Uterus (tissue), 4 donors: ENCODE data around the gene POLR3E. TPM values are rescaled to one million over a fixed set of nuclear protein-coding genes. Genes with fewer than 3 reads are reported as not detected.

Source experiments
- DNase-seq, 2 donors: peaks; one replicate each; pipeline ENCODE4 v3.0.0-alpha.2; 2019 to 2020
- H3K27ac ChIP-seq, 2 donors: fragments of 200-600 bp; sonication (generic); 1 replicate in 1 of 2; 2 replicates in 1 of 2; pipeline ENCODE4 v1.5.1; 2016 to 2018
- H3K27me3 ChIP-seq, 2 donors: fragments of 200-600 bp; sonication (generic); one replicate each; pipeline ENCODE4 v1.5.1; 2018 to 2019; ENCODE audit warnings: control low read depth in 1 of 2
- H3K36me3 ChIP-seq, 2 donors: fragments of 200-600 bp; sonication (generic); one replicate each; pipeline ENCODE4 v1.5.1; 2019; ENCODE audit warnings: control low read depth in 1 of 2
- H3K4me1 ChIP-seq, 2 donors: fragments of 200-600 bp; sonication (generic); one replicate each; pipeline ENCODE4 v1.5.1; 2018 to 2019; ENCODE audit warnings: control low read depth in 1 of 2
- H3K4me3 ChIP-seq, 2 donors: fragments of 200-600 bp; sonication (generic); 1 replicate in 1 of 2; 2 replicates in 1 of 2; pipeline ENCODE4 v1.5.1; 2018 to 2019; ENCODE audit warnings: mild to moderate bottlenecking in 1 of 2
- H3K9me3 ChIP-seq, 2 donors: fragments of 200-600 bp; sonication (generic); one replicate each; pipeline ENCODE4 v1.5.1; 2019; ENCODE audit warnings: control low read depth in 1 of 2
- POLR2A ChIP-seq, 2 donors: fragments of 450-650 bp; IDR thresholded peaks; one replicate each; pipeline ENCODE4 v1.6.1; 2016; ENCODE audit warnings: antibody characterized with exemption in 2 of 2, mild to moderate bottlenecking in 1 of 2, moderate library complexity in 1 of 2
- intact Hi-C: fragments of 100-400 bp; cut with DNase I; formaldehyde crosslinking; loops from one replicate; pipeline ENCODE4 v1.15.1; 2023; ENCODE audit warnings: low total_unique reads
- total RNA-seq, 4 donors: library from RNA; depleted of rRNA in 3 of 4; stranded (reverse); fragments of >200 nt in 3 of 4; gene quantifications; one replicate each; pipeline versions ENCODE4 v1.1.0 to v1.2.4, GENCODE V29; 2014 to 2023
- TF ChIP-seq, protein P1 (sequence below), 4 experiments: fragments of 200-600 bp in 2 of 4; fragments of 450-650 bp in 2 of 4; sonication (generic) in 2 of 4; IDR thresholded peaks; one replicate each; pipeline ENCODE4 v1.5.1; 2016 to 2019; ENCODE audit warnings: antibody characterized with exemption in 4 of 4, mild to moderate bottlenecking in 2 of 4, moderate library complexity in 1 of 4
- donor health status: DM: yes; HTN: yes; CAD: no.

Gene POLR3E
- total RNA-seq, 4 donors from 2014 or later = 45.1 to 179 (median 64.5) TPM

GRCh38 chr16:22379656-22380055, 82.4 kb downstream of the POLR3E start:
- intact Hi-C loops = no loop called here
- no peak for TF ChIP-seq POLR2A (IDR thresholded peaks at IDR 0.05)
- TF ChIP-seq, protein P1, sequence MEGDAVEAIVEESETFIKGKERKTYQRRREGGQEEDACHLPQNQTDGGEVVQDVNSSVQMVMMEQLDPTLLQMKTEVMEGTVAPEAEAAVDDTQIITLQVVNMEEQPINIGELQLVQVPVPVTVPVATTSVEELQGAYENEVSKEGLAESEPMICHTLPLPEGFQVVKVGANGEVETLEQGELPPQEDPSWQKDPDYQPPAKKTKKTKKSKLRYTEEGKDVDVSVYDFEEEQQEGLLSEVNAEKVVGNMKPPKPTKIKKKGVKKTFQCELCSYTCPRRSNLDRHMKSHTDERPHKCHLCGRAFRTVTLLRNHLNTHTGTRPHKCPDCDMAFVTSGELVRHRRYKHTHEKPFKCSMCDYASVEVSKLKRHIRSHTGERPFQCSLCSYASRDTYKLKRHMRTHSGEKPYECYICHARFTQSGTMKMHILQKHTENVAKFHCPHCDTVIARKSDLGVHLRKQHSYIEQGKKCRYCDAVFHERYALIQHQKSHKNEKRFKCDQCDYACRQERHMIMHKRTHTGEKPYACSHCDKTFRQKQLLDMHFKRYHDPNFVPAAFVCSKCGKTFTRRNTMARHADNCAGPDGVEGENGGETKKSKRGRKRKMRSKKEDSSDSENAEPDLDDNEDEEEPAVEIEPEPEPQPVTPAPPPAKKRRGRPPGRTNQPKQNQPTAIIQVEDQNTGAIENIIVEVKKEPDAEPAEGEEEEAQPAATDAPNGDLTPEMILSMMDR (IDR thresholded peaks at IDR 0.05) = no peak
- H3K4me3 ChIP-seq = no peak overlapping the region

DNA sequence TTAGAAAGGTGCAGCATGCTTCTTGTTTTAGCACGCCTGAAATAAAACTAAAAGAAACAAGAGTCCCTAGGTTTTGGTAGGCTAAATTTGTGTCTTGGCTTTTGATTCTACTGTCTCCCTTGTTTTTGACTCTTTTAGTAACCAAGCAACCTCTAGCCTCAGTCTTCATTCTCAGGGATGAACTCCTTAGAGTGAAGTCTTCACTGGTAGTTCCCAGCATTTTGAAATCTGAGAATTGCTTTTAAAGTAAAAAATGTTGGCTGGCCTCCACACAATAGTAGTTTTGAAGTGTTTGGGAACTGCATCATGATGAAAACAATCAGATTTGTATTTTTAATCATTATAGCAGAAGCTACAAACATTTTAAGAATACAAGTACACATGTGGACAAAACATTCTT, 83.3 kb downstream of the POLR3E start:
- TF ChIP-seq, protein P1 (IDR thresholded peaks at IDR 0.05) = no peak
- DNase-seq = no peak
- intact Hi-C loops = no loop called here
- no peaks in the 10 kb centered on the region for H3K36me3 ChIP-seq
- no peak overlapping the region for H3K4me3 ChIP-seq
- H3K27me3 ChIP-seq = no peaks in the 10 kb centered on the region
- no peaks in the 10 kb centered on the region for H3K9me3 ChIP-seq
- H3K27ac ChIP-seq = no peak overlapping the region
- H3K4me1 ChIP-seq = no peaks in the 10 kb centered on the region

More at GRCh38 chr16:22379656-22380055, 82.4 kb downstream of the POLR3E start:
- Histone ChIP-seq H3K9me3 (no peaks in the 10 kb centered on the region), H3K4me1 (no peaks in the 10 kb centered on the region), H3K27ac (no peak overlapping the region), H3K36me3 (no peaks in the 10 kb centered on the region), H3K27me3 (no peaks in the 10 kb centered on the region)
- no peak for DNase-seq

GRCh38 chr16:22381392-22381791, 84.2 kb downstream of the POLR3E start:
- no peak overlapping the region for H3K4me3 ChIP-seq
- TF ChIP-seq, protein P1 (IDR thresholded peaks at IDR 0.05) = no peak
- no peak for TF ChIP-seq POLR2A (IDR thresholded peaks at IDR 0.05)
- intact Hi-C loops = no loop called here
- H3K9me3 ChIP-seq = no peaks in the 10 kb centered on the region
- no peaks in the 10 kb centered on the region for H3K27me3 ChIP-seq
- no peaks in the 10 kb centered on the region for H3K4me1 ChIP-seq
- H3K36me3 ChIP-seq = no peaks in the 10 kb centered on the region
- no peak overlapping the region for H3K27ac ChIP-seq
- no peak for DNase-seq

- H3K4me1 ChIP-seq = no peaks in the 10 kb centered on the region
- no peak overlapping the region for H3K4me3 ChIP-seq
- no peak for DNase-seq
- TF ChIP-seq, protein P1 (IDR thresholded peaks at IDR 0.05) = no peak
- TF ChIP-seq POLR2A (IDR thresholded peaks at IDR 0.05) = no peak
- no peaks in the 10 kb centered on the region for H3K9me3 ChIP-seq
- H3K27me3 ChIP-seq = no peaks in the 10 kb centered on the region
- intact Hi-C loops = no loop called here
- no peak overlapping the region for H3K27ac ChIP-seq
- no peaks in the 10 kb centered on the region for H3K36me3 ChIP-seq
Measured at GRCh38 chr16:22383827-22384226, 86.6 kb downstream of the POLR3E start.

Other genes starting within 250 kb of the POLR3E start
- 1 to 10 TPM in 3 of 4 donors, not detected in 1; 1.5 to 2.5 (median 1.8) TPM for gene VWA3A, start 204.9 kb upstream of the POLR3E start, total RNA-seq
- not detected for gene SDR42E2, start 134.9 kb upstream of the POLR3E start, total RNA-seq
- 10 to 100 TPM; 17.4 to 82.0 (median 35.5) TPM for gene EEF2K, start 91.1 kb upstream of the POLR3E start, total RNA-seq
- 10 to 100 TPM; 12.1 to 55.7 (median 21.7) TPM for gene CDR2, start 77.2 kb downstream of the POLR3E start, total RNA-seq
- 100 to 1,000 TPM in 2 of 4 donors, 10 to 100 TPM in 2; 40.3 to 527 (median 150) TPM for gene NPIPB5, start 213.5 kb downstream of the POLR3E start, total RNA-seq